Hepatocyte (in vitro differentiated cells): Measurements from ENCODE around the gene MX2. TPM values are rescaled to one million over a fixed set of nuclear protein-coding genes. Genes with fewer than 3 reads are reported as not detected.

Source experiments
- DNase-seq: peaks from one replicate; pipeline ENCODE4 v3.0.0-alpha.2; 2016; ENCODE audit warnings: low spot score
- H2AFZ ChIP-seq: fragments of 200-600 bp; sonication (generic); 2 replicates; pipeline ENCODE4 v1.6.0; 2016; ENCODE audit warnings: antibody characterized with exemption, mild to moderate bottlenecking
- H3K27ac ChIP-seq: fragments of 200-600 bp; sonication (generic); 2 replicates; pipeline ENCODE4 v1.5.1; 2016; ENCODE audit warnings: mild to moderate bottlenecking
- H3K27me3 ChIP-seq: fragments of 200-600 bp; sonication (generic); 2 replicates; pipeline ENCODE4 v1.6.1; 2016
- H3K36me3 ChIP-seq: fragments of 200-600 bp; sonication (generic); replicated peaks from 2 replicates; pipeline ENCODE4 v1.5.1; 2016; ENCODE audit warnings: low read depth; ENCODE audit not compliant: insufficient read depth
- H3K4me1 ChIP-seq: fragments of 200-600 bp; sonication (generic); 2 replicates; pipeline ENCODE4 v1.5.1; 2016; ENCODE audit warnings: mild to moderate bottlenecking, moderate library complexity; ENCODE audit not compliant: insufficient read depth
- H3K4me2 ChIP-seq: fragments of 200-600 bp; sonication (generic); 2 replicates; pipeline ENCODE4 v1.6.0; 2016
- H3K4me3 ChIP-seq: fragments of 200-600 bp; sonication (generic); 2 replicates; pipeline ENCODE4 v1.5.1; 2016; ENCODE audit warnings: mild to moderate bottlenecking
- H3K79me2 ChIP-seq: fragments of 200-600 bp; sonication (generic); 2 replicates; pipeline ENCODE4 v1.6.0; 2017; ENCODE audit warnings: mild to moderate bottlenecking
- H3K9me2 ChIP-seq: fragments of 200-600 bp; sonication (generic); replicated peaks from 2 replicates; pipeline ENCODE4 v1.6.0; 2017; ENCODE audit warnings: mild to moderate bottlenecking; ENCODE audit not compliant: insufficient read depth
- H3K9me3 ChIP-seq: fragments of 200-600 bp; sonication (generic); 2 replicates; pipeline ENCODE4 v1.5.1; 2016; ENCODE audit warnings: low read depth, mild to moderate bottlenecking
- H4K20me1 ChIP-seq: fragments of 200-600 bp; sonication (generic); 2 replicates; pipeline ENCODE4 v1.6.0; 2016; ENCODE audit warnings: mild to moderate bottlenecking; ENCODE audit not compliant: insufficient read depth, poor library complexity, severe bottlenecking
- CTCF ChIP-seq: fragments of 200-600 bp; sonication (generic); IDR thresholded peaks from 2 replicates; pipeline ENCODE4 v1.5.1; 2016; ENCODE audit warnings: antibody characterized with exemption, mild to moderate bottlenecking; ENCODE audit not compliant: poor library complexity
- EZH2 ChIP-seq: fragments of 200-600 bp; sonication (generic); IDR thresholded peaks from 2 replicates; pipeline ENCODE4 v1.6.1; 2016; ENCODE audit warnings: antibody characterized with exemption, mild to moderate bottlenecking, borderline replicate concordance
- EZH2phosphoT487 ChIP-seq: fragments of 200-600 bp; sonication (generic); IDR thresholded peaks from one replicate; pipeline ENCODE4 v1.6.1; 2018; ENCODE audit warnings: antibody characterized with exemption, mild to moderate bottlenecking, low read depth, moderate library complexity; ENCODE audit not compliant: unreplicated experiment, severe bottlenecking
- WGBS: methylation state at CpG from one replicate; pipeline ENCODE4 v1.1.6; 2016; ENCODE audit warnings: low lambda C conversion rate; ENCODE audit errors: missing lambda C conversion rate; 5-methylcytosine and 5-hydroxymethylcytosine counted together
- polyA plus RNA-seq: library from polyadenylated mRNA; unstranded; fragments of >200 nt; fragmentation: Nextera tagmentation; extraction: Ambion mirVana; gene quantifications from 2 replicates; pipeline ENCODE4 v1.2.1, GENCODE V29; 2016
- total RNA-seq: library from RNA; depleted of rRNA; stranded (reverse); fragments of >200 nt; gene quantifications from 2 replicates; pipeline ENCODE4 v1.2.3, GENCODE V29; 2014

The MX2 gene
- total and polyA plus RNA-seq, 2 experiments from 2014 or later: 1.1 to 2.6 TPM

GRCh38 chr21:41345356-41345755 lies 16.5 kb upstream of the MX2 start:
- H3K4me1 ChIP-seq: no peaks in the 10 kb centered on the region
- DNase-seq: no peak
- TF ChIP-seq EZH2phosphoT487 (no peak), CTCF (no peak)
- H3K4me2 ChIP-seq: no peak overlapping the region
- no peak overlapping the region for H3K4me3 ChIP-seq
- no peaks in the 10 kb centered on the region for H4K20me1 ChIP-seq
- no peak overlapping the region for H2AFZ ChIP-seq
- no peaks in the 10 kb centered on the region for H3K36me3 ChIP-seq
- H3K9me2 ChIP-seq: no peaks in the 10 kb centered on the region
- WGBS: 100% methylated on average over 3 of the region's 4 CpGs
- H3K27ac ChIP-seq: no peak overlapping the region
- peaks cover 3% of the 10 kb centered on the region for H3K79me2 ChIP-seq
- no peaks in the 10 kb centered on the region for H3K9me3 ChIP-seq
- no peaks in the 10 kb centered on the region for H3K27me3 ChIP-seq

- DNase-seq: no peak
- no peak overlapping the region for H3K4me3 ChIP-seq
- no peaks in the 10 kb centered on the region for H3K36me3 ChIP-seq
- no peaks in the 10 kb centered on the region for H4K20me1 ChIP-seq
- H3K27ac ChIP-seq: no peak overlapping the region
- no peaks in the 10 kb centered on the region for H3K27me3 ChIP-seq
- H3K4me2 ChIP-seq: no peak overlapping the region
- H2AFZ ChIP-seq: no peak overlapping the region
- H3K4me1 ChIP-seq: no peaks in the 10 kb centered on the region
- peaks cover 3% of the 10 kb centered on the region for H3K79me2 ChIP-seq
- 75% methylated on average over 13 of the region's 13 CpGs for WGBS
- no peaks in the 10 kb centered on the region for H3K9me2 ChIP-seq
- TF ChIP-seq EZH2 (no peak), CTCF (no peak), EZH2phosphoT487 (no peak)
- no peaks in the 10 kb centered on the region for H3K9me3 ChIP-seq
These were observed 15.7 kb upstream of the MX2 start for GRCh38 chr21:41345934-41346685.

- no peak overlapping the region for H2AFZ ChIP-seq
- no peak overlapping the region for H3K4me3 ChIP-seq
- no peak overlapping the region for H3K27ac ChIP-seq
- H3K79me2 ChIP-seq: peaks cover 3% of the 10 kb centered on the region
- no peak overlapping the region for H3K4me2 ChIP-seq
- no peaks in the 10 kb centered on the region for H4K20me1 ChIP-seq
- no peaks in the 10 kb centered on the region for H3K4me1 ChIP-seq
- H3K36me3 ChIP-seq: no peaks in the 10 kb centered on the region
- 93% methylated on average over 8 of the region's 8 CpGs for WGBS
- no peaks in the 10 kb centered on the region for H3K9me3 ChIP-seq
- H3K27me3 ChIP-seq: no peaks in the 10 kb centered on the region
- no peak for DNase-seq
- TF ChIP-seq EZH2 (no peak), CTCF (no peak), EZH2phosphoT487 (no peak)
- H3K9me2 ChIP-seq: no peaks in the 10 kb centered on the region
These were observed 15.1 kb upstream of the MX2 start for GRCh38 chr21:41346758-41347157.

GRCh38 chr21:41348434-41348833 lies 13.4 kb upstream of the MX2 start:
- DNase-seq: no peak
- WGBS: 83% methylated on average over 6 of the region's 6 CpGs
- Histone ChIP-seq H3K79me2 (no peaks in the 10 kb centered on the region), H3K27ac (no peak overlapping the region), H3K4me1 (no peaks in the 10 kb centered on the region), H3K9me3 (no peaks in the 10 kb centered on the region), H3K4me2 (no peak overlapping the region), H3K36me3 (no peaks in the 10 kb centered on the region), H4K20me1 (no peaks in the 10 kb centered on the region), H3K9me2 (no peaks in the 10 kb centered on the region), H3K27me3 (no peaks in the 10 kb centered on the region), H2AFZ (no peak overlapping the region), H3K4me3 (no peak overlapping the region)
- no peak for TF ChIP-seq EZH2phosphoT487
- TF ChIP-seq CTCF: no peak
- no peak for TF ChIP-seq EZH2
